Stimulated activated naive CD8-positive, alpha-beta T cell treated with anti-CD3 and anti-CD28 coated beads, Interleukin-15, Interleukin-2, amounts not matched to agents 100 U/mL and 50 U/mL, for 24 hours (primary cell): ENCODE measurements around the gene CIBAR2.

Experiments used
- ATAC-seq: fragments of 150-1000 bp; cut with Tn5 transposase; one replicate; pipeline ENCODE4 v1.10.0; 2021
- DNase-seq: peaks from one replicate; pipeline ENCODE4 v3.0.0; 2021

Gene CIBAR2

GRCh38 chr16:85103114-85104079 lies 8.9 kb downstream of the CIBAR2 start:
- DNase-seq, result no peak

GRCh38 chr16:85101956-85102630 lies 10.2 kb downstream of the CIBAR2 start:
- no peak for DNase-seq
- no peak for ATAC-seq

More at GRCh38 chr16:85103114-85104079, 8.9 kb downstream of the CIBAR2 start:
- no peak for ATAC-seq

- ATAC-seq (no peak), DNase-seq (no peak)
These were observed 12.0 kb downstream of the CIBAR2 start for GRCh38 chr16:85100265-85100664.

- ATAC-seq (no peak), DNase-seq (no peak)
These were observed 13.7 kb downstream of the CIBAR2 start for GRCh38 chr16:85098565-85098964.

- DNase-seq, result no peak
- ATAC-seq, result no peak
These were observed 15.4 kb downstream of the CIBAR2 start for GRCh38 chr16:85096921-85097320.

- DNase-seq (no peak), ATAC-seq (no peak)
These were observed 17.5 kb downstream of the CIBAR2 start for GRCh38 chr16:85094812-85095211.

GRCh38 chr16:85094176-85094805 lies 18.0 kb downstream of the CIBAR2 start:
- ATAC-seq (no peak), DNase-seq (no peak)

- no peak for DNase-seq
- ATAC-seq, result no peak
These were observed 18.6 kb downstream of the CIBAR2 start for GRCh38 chr16:85093705-85094104.

GRCh38 chr16:85092851-85093250 lies 19.4 kb downstream of the CIBAR2 start:
- ATAC-seq, result no peak

GRCh38 chr16:85092309-85092708 lies 20.0 kb downstream of the CIBAR2 start:
- ATAC-seq, result no peak
- no peak for DNase-seq

More at GRCh38 chr16:85092851-85093250, 19.4 kb downstream of the CIBAR2 start:
- no peak for DNase-seq

GRCh38 chr16:85091522-85091910 lies 20.8 kb downstream of the CIBAR2 start:
- DNase-seq, result no peak
- no peak for ATAC-seq

- no peak for ATAC-seq
- DNase-seq, result no peak
These were observed 21.3 kb downstream of the CIBAR2 start for GRCh38 chr16:85090873-85091521.

- ATAC-seq, result no peak
- no peak for DNase-seq
These were observed 22.1 kb downstream of the CIBAR2 start for GRCh38 chr16:85090181-85090580.

GRCh38 chr16:85089525-85089924 lies 22.7 kb downstream of the CIBAR2 start:
- DNase-seq (no peak), ATAC-seq (no peak)

GRCh38 chr16:85088570-85089199 lies 23.6 kb downstream of the CIBAR2 start:
- ATAC-seq, result no peak
- DNase-seq, result no peak

GRCh38 chr16:85087899-85088569 lies 24.2 kb downstream of the CIBAR2 start:
- no peak for ATAC-seq
- no peak for DNase-seq

GRCh38 chr16:85086347-85087291 lies 25.7 kb downstream of the CIBAR2 start:
- peak; percentile 92 for ATAC-seq
- DNase-seq, result peak; percentile 83

- ATAC-seq (no peak), DNase-seq (no peak)
These were observed 26.6 kb downstream of the CIBAR2 start for GRCh38 chr16:85085721-85086120.

GRCh38 chr16:85084841-85085510 lies 27.3 kb downstream of the CIBAR2 start:
- no peak for ATAC-seq
- DNase-seq, result no peak
